ENCODE results near the gene PRKCE.

PRKCE gene

DNA sequence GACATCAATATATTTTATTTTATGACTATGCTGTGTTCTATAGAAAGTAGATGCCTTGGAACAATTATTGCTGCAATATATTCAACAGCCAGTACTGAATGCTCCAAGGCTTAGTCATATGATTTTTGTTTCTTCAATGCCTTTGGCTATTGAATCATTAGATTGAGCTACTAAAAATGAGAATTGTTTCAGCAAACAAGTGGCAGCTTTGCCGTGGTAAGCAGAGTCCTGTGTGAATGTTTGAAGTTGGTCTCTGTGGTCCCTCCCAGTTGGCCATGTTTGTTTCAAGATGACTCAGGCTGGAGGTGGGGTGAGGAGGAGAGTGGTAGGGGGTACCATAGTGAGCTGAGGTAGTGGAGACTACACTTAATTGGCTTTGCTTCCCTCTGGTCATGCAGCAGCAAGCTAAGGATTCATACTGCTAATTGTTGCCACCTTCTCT lies 447.2 kb downstream of the PRKCE start:
- no peak for DNase-seq

DNA sequence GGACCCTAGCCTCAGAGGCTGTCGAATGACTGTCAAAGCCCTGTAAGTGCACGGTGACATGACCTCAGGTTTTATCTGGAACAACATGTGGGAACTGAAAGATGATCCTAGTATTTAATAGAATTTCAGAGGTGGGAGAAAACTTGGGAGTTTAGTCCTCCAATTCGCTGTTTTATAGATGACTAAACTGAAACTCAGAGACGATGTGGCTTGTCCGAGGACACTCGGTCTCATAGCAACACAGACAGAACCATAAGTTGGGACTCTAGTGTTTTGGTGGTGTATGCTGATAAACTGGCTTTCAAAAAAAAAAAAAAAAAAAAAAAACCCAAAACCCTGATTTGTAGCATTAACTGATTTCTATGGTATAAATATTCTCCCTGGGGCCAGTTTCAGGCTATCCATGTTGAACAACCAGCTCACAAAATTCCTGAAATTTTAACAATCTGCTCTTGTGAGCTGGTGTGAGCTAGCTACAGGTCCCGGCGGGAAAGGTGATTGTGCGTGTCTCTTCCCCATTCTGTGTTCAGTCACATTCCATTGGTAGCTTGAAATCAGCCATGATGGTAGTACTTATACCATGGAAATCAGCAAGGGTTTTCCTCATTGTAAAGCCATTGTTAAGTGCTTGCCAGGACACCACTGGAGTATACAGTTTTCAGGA lies 450.2 kb downstream of the PRKCE start:
- DNase-seq = no peak

DNA sequence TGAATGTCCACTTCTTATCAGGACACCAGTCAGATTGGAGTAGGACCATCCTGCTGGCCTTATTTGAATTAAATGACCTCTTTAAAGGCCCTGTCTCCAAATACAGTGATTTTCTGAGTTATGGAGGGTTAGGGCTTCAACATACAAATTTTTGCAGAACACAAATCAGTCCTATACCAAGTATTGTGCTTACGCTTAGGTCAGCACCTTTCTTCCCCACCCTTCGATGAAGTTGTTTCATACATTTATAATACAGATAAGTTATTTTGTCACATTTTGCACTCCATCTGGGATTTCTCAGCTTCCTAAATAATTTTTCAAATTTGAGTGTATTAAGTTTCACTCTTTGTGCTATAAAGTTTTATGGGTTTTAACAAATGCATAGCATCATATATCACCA lies 455.2 kb downstream of the PRKCE start:
- no peak for DNase-seq

DNA sequence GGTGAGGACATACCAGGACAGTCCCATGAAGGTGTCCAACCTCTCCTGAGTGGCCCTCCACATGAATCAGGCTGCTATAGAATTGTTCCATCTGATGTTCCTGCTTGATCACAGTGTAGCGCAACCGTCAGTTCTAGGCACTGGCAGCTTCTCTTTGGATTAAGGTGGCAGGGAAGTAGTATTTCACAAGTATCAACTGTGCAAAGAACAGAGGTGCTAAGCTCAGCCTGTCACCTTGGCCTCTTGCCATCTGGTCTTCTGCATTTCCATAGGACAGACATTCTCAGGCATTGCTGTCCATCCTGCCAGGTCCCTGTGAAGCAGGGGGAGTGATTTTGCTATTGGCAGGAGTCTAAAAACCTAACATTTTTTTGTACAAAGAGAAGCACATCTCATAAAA lies 463.5 kb downstream of the PRKCE start:
- DNase-seq = no peak

DNA sequence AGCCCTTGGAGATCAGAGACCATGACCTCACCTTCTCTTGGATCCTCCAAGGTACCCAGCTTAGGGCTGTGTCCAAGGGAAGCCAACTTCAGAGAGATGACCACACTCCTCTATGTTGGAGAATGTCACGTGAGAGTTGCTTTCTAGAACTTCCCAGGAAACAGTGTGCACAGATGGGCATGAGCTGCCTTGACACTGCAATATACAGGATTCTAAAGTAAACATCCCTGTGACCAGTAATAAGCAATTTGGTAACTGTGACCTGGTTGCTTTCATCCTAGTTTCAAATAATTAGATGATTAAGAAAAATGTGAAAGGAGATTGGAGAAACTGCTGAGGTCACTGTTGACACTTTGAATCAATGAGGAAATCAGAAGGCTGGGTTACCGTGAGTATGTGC lies 464.7 kb downstream of the PRKCE start:
- no peak for DNase-seq

DNA sequence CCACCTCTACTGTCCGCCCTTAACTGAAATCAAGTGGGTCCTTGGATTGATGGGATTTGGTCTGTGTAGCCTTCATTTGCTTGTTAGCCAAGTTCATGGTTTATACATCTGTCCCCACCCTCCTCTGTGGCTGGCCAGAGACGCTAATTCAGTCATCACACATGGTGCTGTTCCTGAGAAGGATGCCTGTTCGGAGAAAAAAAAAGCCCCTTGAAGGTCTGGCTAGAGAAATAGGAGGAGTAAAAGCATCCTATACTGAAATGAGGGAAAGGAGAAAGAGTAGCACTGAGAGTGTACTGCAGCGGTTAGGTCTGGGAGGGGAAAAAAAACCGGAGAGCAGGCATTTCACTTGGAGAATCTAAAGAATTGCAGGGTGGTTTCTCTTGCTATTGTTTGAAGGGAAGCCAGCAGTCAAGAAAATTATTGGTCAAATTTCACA lies 465.1 kb downstream of the PRKCE start:
- no peak for DNase-seq

DNA sequence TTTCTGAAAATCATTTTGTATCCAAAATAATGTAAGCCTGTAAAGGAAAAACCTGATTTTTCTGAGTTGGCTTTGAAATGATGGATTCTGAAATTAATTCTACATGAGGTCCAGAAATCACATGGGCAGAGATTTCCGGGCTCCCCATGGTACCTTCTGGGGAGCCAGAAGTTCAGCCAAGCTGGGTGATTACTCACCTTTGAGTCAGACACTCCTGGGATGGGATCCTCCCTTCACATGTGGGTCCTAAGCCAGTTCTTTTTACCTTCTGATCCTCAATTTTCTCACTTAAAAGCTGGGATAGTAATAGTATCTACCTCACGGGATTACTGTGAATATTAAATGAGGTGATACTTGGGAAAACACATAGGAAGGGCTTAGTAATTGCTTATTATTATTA lies 465.9 kb downstream of the PRKCE start:
- DNase-seq = no peak

DNA sequence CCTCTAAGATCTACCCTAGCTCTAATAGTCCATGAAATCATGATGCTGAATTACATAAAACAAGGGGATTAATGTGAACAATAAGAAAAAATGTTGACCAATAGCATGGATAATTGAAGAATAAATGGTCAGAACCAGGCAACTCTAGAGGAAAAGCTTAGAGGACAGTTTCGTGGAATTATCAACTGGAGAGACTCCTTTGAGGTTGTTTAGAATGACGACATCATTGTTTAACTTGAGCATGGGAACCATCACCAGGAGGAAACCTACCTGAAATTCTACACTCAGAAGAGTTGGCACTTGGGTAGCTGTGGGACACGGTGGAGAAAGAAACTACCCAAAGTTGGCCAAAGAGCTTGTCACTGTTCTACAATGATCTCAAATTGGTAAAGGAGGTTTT lies 466.5 kb downstream of the PRKCE start:
- DNase-seq = no peak

DNA sequence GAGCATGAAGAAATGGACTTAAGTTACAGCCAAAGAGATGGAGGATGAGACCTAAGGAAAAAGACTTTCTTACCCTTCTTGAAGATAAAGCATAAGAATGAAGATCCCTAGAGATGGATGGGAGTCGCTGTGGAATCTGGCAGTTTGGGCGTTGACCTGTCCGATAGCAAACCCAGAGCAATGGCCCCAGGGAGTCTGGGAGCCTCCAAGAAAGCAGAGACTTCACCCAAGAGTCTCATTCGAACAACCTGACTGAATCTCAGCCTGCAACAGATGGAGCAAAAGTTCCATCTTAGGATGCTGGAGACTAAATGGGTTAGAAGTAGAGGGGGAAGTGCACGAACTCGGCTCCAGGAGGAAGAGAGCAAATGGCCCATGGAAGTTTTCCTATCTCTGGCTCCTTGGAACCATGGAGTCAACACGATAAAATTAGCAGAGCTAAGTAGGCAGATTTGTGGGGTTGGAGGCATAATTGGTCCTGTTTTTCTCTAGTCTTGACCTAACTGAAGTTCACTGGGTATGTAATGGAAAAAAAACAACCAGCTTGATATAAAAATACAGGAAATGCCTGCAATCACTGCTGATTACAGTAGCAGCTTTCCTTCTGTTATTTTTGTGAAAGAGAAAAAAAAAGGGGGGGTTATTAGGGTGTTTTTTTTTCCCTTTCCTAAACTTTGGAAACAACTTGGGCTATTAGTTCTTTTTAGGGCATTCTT lies 467.3 kb downstream of the PRKCE start:
- DNase-seq = no peak

DNA sequence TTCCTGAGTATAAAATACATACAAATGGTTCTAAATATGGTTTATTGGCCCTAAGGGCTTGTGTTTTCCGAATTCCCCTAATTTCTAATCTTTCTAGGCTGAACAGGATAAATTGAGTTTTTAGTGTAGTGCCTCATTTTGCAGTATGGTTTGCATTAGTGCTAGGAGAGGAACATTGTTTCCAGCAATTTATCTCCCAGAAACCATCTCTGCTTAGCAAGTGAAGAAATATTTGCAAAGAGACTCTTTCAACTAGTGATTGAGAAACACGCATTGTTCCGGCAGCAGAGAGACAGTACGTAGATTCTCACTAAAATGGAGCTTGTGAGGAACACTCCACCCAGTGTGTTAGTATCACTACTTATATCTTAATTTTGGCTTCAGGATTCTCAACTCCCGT lies 468.0 kb downstream of the PRKCE start:
- no peak for DNase-seq

DNA sequence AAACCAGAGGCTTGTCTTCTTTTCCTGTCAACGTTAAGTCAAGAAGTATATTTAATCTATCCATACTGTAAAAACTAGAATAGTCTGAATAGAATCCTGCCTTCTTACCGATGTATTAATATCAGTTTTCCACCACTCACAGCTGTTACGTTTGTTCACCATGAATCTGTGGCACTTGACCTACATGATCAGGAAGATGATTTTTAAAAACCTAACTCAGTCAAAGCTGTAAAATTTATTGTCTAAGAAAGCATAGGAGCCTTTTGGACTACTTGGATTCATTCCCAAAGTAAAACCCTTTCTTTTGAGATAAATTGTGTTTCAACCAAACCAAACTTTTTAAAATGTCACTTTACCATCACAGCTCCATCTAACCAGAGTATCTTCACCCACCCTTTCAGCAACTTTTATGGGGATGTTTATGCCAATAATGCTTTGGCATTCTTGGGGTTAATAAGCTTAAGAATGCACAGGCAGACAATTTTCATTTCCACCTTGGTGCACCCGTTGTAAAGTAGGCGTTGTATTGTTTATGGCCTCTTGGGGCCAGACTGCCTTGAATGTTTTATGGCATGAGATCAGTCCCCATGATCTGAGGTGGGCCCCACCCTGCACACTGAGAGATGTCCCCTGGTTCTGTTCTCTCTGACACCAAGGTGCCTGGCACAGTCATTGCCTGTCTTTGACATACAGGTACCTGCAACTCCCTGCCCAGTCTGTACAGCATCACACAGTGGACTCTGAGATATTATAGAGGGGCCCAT lies 469.5 kb downstream of the PRKCE start:
- DNase-seq = no peak

DNA sequence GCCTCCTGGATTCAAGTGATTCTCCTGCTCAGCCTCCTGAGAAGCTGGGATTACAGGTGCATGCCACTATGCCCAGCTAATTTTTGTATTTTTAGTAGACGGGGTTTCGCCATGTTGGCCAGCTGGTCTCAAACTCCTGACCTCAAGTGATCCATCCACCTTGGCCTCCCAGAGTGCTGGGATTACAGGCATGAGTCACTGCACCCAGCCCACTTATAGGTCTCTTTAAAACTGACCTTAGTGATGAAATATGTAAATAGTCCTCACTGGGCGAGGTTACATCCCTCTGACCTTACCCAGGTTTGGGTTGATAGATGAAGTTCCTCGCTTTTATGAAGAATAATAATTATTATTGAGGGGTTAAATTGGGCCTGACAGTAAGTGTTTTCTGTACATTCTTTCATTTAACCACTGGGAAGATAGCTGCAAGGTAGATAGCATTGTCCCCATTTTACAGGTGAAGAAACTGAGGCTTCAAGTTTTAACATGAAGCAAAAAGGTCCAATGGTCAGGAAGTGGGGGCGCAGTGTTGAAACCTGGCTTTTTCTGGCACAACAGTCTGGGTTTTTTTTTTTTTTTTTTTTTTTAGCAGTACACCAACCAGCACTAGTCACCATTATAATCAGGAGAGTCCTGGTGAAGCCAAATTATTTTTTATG lies 471.0 kb downstream of the PRKCE start:
- no peak for DNase-seq

DNA sequence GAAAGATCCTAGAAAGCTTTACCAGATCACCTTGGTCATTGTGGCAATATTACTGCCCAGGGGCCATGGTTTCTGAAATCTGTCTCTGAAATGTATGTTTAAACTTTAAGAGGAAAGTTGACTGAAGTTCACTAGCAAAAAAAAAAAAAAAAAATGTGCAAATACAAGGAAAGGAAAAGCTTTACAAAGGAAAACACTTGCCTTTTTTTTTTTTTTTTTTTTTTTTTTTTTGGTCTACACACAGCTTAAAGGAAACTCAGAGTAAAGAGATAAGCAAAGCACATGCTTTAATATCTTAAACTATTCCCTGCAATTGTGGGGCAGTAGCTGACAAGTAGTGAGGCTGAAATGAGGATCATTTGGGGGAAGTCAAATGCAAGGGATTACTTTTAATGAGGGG lies 471.5 kb downstream of the PRKCE start:
- DNase-seq = no peak

DNA sequence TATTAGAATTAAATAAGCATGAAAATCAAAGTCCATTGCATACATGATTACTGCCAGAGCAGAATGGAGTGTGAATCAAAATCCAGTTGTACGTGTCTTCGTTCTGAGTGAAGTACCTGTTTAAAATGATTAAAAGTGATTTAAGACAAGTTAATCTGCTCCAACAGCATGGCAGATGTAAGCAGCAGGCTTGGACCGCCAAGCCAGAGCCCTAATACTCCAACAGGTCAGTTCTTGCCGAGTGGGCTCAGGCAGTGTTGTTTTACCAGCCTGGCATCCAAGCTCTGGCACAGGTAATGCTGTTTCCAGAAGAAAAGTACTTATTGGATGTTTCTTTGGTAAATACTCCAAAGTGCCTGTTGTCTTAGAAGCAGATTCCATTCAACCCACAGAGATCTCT lies 474.3 kb downstream of the PRKCE start:
- DNase-seq = no peak

DNA sequence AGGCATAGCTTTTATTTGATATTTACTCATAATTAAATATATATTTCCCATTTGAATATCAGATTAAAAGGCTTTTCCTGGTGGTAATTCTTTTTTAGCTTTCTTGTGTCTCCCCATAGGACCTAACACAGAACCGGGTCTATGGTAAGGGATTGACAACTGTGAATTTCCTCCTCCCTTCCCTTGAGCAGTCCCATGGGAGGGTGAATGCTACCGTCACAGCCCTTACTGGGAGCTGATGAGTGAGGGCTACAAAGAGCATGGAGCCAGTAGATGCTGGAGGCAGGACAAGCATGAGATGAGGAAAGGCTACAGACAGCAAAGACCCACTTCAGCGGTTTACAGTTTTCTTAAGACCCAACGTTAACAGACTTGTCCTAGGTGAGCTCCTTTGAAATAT lies 475.1 kb downstream of the PRKCE start:
- no peak for DNase-seq

DNA sequence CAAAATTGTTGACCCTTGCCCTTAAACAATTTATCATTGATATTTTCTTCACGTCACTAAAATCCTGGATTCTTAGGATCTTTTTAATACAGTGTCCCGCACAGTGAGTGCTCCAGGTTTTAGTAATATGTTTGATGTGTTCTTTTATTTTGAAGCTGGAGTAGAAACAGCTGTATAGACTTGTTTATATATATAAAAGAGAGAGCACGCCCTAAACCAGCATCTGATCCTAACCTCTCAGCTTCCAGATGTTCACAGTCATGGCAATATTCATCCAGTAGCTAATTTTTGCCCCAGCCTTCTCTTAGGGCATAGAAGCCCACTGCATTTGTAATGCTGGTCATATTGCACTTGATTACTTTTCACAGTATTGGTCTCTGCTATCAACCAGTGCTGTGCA lies 475.7 kb downstream of the PRKCE start:
- DNase-seq = no peak

DNA sequence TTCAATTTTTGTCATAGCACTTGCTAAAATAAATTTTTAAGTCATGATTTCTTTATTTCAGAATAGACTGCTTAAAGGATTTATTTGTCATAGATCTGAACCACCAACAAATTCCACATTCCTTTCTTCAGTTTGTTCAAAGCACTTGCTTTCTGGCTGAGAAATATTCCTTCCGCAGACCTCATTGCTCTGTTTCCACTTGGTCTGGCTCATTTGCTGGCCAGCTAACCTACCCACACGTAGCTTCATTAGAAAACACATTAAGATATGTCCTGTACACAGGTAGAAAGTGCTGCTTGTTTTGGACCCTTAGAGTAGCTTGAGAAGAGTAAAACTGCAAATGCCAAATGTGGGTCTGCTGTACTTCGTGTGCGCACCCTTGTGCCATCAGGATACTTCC lies 479.0 kb downstream of the PRKCE start:
- no peak for DNase-seq

DNA sequence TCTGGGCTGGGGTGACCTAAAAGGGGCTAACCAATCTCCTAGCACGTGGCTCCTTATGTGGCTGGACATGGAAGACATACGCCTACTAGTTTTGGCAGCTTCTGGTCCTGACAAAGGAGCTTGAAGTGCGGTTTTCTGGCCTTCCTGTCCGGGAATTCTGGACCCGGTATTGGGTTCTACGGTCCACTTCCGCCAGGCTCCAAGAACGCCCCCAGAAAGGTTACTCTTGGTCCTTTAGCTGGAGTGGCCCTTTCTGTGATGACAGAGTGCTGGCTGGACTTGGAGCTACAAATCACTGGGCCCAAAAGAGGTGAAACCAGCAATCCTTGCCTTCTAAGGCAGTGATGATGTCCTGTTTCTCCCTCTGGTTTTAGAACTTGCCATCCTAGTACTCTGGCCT lies 481.5 kb downstream of the PRKCE start:
- no peak for DNase-seq

DNA sequence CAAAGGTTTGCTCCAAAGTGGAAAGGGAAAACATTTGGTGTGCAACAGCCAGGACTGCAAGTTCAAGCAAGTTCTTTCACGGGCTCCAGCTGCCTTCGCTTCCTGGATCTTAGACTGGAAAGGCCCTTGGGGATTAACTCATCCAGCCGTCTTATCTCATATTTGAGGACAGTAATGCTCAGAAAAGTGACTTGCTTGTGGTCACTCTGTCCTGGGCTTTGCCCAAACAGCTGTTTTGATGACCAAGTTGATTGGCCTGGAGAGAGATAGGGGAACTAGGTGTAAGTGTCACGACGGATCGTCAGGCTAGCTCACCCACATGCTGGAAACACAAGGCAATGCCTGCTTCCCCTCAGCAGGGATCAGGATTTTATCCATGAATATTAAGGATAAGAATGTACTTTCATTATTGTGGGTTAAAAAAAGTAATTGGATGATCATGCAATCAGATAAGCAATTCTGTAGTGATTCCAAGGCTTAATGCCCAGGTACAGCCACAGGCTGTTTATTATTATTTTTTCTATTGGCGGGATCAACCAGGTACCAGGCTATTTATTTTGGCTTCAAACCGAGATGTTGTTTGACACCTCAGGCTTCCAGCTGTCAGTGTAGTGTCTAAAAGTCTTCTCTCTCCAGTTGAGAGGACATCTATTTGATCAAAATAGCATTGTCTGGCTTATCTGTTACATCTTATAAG lies 483.2 kb downstream of the PRKCE start:
- DNase-seq = no peak

DNA sequence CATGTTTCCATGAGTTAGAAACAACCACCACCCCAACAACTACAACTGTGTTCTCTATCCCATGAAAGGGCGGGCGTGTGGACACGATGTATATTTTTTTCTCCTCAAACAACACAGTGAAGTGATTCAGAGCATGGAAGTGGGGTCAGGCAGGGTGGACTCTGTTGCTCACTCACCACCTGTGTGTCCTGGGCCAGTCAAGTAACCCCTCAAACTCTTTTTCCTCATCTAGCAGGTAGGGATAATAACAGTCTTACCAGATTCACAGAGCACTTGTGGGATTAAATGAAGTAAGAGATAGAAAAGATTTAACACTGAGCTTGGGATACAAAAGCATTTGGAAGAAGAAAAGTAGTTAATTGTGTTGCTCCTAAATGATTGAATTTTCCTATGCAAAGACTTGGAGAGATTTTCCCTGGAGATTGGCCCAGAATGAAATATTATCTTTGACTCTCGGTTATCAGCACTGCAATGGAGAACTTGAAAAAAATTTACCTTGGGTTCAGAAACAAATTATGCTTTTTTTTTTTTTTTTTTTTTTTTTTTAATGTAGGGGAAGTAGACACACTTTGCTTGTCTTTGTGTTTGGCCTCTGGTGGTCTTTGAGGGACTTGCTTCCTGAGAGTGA lies 483.9 kb downstream of the PRKCE start:
- no peak for DNase-seq

DNA sequence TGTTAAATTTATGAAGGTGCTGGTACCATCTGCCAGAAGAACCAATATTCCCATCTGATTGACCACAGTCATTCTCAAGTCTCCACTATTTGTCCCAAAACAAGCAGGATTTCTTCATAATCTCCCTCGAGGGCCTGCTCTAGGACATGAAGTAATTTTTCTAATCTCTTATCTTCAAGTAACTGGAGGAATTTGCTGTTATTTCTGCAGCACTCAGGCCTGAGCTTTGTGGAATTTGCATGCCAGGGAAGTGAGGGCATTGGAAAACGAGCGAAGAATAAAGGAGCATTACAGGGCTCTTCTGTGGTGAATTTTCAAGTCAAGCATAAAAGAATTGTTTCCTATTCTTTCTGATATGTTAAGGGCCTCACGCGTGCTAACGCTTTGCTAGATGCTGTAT lies 484.5 kb downstream of the PRKCE start:
- DNase-seq = no peak

DNA sequence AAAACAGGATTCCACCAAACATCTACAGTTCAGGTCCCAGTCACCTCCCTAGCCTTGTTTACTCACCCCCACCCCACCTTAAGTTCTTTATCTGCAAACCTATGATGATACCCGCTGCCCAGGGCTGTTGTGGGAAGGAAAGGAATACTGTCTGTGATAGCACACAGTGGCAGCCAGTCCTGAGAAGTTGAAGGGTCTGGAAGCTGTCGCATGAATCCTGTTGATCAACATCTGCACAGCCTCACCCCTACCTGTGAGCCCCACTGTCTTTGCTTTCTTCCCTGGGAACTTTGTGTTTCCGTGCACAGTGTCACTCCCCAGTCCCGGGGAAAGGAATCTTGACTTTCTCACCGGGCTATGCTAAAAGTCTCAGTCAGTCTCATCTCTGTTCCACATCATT lies 485.0 kb downstream of the PRKCE start:
- DNase-seq = no peak

Measured in NCI-H1930 (cell line).